ENCODE data around the gene USP9X.

USP9X gene

DNA sequence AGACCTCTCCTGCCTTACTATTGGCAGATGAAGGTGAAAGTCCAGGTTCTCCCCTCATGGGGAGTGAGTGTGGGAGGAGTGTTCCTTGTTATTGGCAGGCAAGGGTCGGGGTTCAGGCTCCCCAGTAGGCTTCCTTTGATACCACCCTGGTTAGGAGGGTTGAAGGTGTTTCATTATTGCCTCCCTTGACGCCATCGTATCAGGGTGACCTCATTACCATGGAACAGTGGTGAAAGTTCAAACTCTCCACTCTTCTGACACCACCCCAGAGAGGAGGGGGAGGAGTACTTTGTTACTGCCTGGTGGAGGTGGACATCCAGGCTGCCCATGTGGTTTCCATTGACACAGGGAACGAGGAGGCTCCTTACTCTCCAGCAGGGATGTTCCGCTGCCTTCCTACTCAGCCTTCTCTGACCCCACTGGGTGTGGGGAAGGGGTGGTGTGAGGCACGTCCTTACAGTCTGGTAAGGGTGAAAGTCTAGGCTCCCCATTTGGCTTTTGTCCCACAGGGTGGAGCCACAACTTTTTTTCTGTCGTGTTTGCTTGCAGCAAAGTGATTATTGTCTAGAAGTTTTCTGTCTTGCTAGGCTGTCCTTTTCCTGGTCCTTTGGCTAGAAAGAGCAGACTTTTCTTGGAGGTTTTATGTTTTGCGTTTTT is 37.2 kb upstream of the USP9X start:
- Histone ChIP-seq H3K27ac (replicated peaks) (no peak overlapping the region), H3K4me3 (replicated peaks; ENCODE audit: insufficient read depth, low read length) (no peak overlapping the region), H3K27me3 (ENCODE audit: insufficient read depth, poor library complexity, severe bottlenecking) (no peaks in the 10 kb centered on the region)
- TF ChIP-seq, protein P1, sequence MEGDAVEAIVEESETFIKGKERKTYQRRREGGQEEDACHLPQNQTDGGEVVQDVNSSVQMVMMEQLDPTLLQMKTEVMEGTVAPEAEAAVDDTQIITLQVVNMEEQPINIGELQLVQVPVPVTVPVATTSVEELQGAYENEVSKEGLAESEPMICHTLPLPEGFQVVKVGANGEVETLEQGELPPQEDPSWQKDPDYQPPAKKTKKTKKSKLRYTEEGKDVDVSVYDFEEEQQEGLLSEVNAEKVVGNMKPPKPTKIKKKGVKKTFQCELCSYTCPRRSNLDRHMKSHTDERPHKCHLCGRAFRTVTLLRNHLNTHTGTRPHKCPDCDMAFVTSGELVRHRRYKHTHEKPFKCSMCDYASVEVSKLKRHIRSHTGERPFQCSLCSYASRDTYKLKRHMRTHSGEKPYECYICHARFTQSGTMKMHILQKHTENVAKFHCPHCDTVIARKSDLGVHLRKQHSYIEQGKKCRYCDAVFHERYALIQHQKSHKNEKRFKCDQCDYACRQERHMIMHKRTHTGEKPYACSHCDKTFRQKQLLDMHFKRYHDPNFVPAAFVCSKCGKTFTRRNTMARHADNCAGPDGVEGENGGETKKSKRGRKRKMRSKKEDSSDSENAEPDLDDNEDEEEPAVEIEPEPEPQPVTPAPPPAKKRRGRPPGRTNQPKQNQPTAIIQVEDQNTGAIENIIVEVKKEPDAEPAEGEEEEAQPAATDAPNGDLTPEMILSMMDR (IDR thresholded peaks at IDR 0.05; ENCODE audit: insufficient read depth, low read length): no peak
- TF ChIP-seq, protein P2, sequence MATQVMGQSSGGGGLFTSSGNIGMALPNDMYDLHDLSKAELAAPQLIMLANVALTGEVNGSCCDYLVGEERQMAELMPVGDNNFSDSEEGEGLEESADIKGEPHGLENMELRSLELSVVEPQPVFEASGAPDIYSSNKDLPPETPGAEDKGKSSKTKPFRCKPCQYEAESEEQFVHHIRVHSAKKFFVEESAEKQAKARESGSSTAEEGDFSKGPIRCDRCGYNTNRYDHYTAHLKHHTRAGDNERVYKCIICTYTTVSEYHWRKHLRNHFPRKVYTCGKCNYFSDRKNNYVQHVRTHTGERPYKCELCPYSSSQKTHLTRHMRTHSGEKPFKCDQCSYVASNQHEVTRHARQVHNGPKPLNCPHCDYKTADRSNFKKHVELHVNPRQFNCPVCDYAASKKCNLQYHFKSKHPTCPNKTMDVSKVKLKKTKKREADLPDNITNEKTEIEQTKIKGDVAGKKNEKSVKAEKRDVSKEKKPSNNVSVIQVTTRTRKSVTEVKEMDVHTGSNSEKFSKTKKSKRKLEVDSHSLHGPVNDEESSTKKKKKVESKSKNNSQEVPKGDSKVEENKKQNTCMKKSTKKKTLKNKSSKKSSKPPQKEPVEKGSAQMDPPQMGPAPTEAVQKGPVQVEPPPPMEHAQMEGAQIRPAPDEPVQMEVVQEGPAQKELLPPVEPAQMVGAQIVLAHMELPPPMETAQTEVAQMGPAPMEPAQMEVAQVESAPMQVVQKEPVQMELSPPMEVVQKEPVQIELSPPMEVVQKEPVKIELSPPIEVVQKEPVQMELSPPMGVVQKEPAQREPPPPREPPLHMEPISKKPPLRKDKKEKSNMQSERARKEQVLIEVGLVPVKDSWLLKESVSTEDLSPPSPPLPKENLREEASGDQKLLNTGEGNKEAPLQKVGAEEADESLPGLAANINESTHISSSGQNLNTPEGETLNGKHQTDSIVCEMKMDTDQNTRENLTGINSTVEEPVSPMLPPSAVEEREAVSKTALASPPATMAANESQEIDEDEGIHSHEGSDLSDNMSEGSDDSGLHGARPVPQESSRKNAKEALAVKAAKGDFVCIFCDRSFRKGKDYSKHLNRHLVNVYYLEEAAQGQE (IDR thresholded peaks at IDR 0.05; ENCODE audit: insufficient replicate concordance, low read depth): no peak
- TF ChIP-seq GABPA (IDR thresholded peaks at IDR 0.05; ENCODE audit: low read depth) (no peak), SPI1 (IDR thresholded peaks at IDR 0.05; ENCODE audit: borderline replicate concordance, low read depth) (no peak), POLR2AphosphoS5 (IDR thresholded peaks at IDR 0.05; ENCODE audit: low read depth) (no peak)
- DNase-seq (ENCODE audit: low read depth in 1 of 2, low spot score in 1 of 2): no peak

DNA sequence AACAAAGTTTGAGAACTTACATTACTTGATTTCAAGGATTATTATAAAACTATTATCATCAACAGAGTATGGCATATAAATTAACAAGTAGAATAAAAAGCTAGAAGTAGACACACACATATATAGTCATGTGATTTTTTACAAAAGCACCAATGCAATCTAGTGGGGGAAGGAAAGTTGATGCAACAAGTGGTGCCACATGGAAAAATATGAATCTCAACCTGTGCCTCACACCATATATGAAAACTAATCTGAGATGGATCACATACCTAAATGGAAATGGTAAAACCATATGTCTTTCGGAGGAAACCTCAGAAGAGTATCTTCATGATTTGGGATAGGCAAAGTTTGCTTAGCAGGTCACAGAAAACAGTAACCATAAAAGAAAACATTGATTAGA is 34.9 kb upstream of the USP9X start:
- TF ChIP-seq POLR2AphosphoS5 (IDR thresholded peaks at IDR 0.05; ENCODE audit: low read depth): no peak
- TF ChIP-seq, protein P2 (IDR thresholded peaks at IDR 0.05; ENCODE audit: insufficient replicate concordance, low read depth): no peak
- TF ChIP-seq, protein P1 (IDR thresholded peaks at IDR 0.05; ENCODE audit: insufficient read depth, low read length): no peak
- TF ChIP-seq GABPA (IDR thresholded peaks at IDR 0.05; ENCODE audit: low read depth): no peak
- TF ChIP-seq SPI1 (IDR thresholded peaks at IDR 0.05; ENCODE audit: borderline replicate concordance, low read depth): no peak
- no peak for DNase-seq (ENCODE audit: low read depth in 1 of 2, low spot score in 1 of 2)
- H3K27ac ChIP-seq (replicated peaks): no peak overlapping the region
- H3K4me3 ChIP-seq (replicated peaks; ENCODE audit: insufficient read depth, low read length): no peak overlapping the region
- no peaks in the 10 kb centered on the region for H3K27me3 ChIP-seq (ENCODE audit: insufficient read depth, poor library complexity, severe bottlenecking)

DNA sequence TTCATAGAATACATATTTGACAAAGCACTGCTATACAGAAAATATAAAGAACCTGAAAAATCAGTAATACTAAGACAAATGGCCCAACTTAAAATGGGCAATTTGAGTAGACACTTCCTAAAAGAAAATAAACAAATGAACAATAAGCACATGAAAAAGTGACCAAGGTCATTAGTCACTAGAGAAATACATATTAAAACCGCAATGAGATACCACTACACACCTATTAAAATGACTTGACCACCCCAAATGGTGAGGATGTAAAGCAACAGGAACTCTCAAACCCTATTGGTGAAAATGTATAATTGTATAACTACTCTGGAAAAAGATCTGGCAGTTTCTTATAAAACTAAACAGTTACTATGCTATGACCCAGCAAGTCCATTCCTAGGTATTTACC is 34.0 kb upstream of the USP9X start:
- no peak overlapping the region for H3K4me3 ChIP-seq (replicated peaks; ENCODE audit: insufficient read depth, low read length)
- no peak for DNase-seq (ENCODE audit: low read depth in 1 of 2, low spot score in 1 of 2)
- H3K27me3 ChIP-seq (ENCODE audit: insufficient read depth, poor library complexity, severe bottlenecking): no peaks in the 10 kb centered on the region
- no peak overlapping the region for H3K27ac ChIP-seq (replicated peaks)
- TF ChIP-seq POLR2AphosphoS5 (IDR thresholded peaks at IDR 0.05; ENCODE audit: low read depth): no peak
- TF ChIP-seq, protein P1 (IDR thresholded peaks at IDR 0.05; ENCODE audit: insufficient read depth, low read length): no peak
- TF ChIP-seq, protein P2 (IDR thresholded peaks at IDR 0.05; ENCODE audit: insufficient replicate concordance, low read depth): no peak
- TF ChIP-seq SPI1 (IDR thresholded peaks at IDR 0.05; ENCODE audit: borderline replicate concordance, low read depth): no peak
- TF ChIP-seq GABPA (IDR thresholded peaks at IDR 0.05; ENCODE audit: low read depth): no peak

All from HL-60 (cell line).